Muscle layer of colon (tissue), 2 donors: ENCODE measurements around the gene C5AR1.
"Not testable (repeated sequence)": the region's sequence is repeated elsewhere in the genome, so short reads cannot be mapped to it uniquely, and the experiment has no call there.

Experiments
- H3K27ac ChIP-seq: one replicate; pipeline ENCODE4 v1.7.0; 2013; ENCODE audit warnings: low read depth, mild to moderate bottlenecking, low read length, moderate library complexity
- H3K27me3 ChIP-seq, 2 donors: one replicate each; pipeline ENCODE4 v1.7.0; 2013; ENCODE audit warnings: low read length in 2 of 2, mild to moderate bottlenecking in 2 of 2; ENCODE audit not compliant: insufficient read depth in 2 of 2, control insufficient read depth in 1 of 2
- H3K36me3 ChIP-seq: one replicate; pipeline ENCODE4 v1.7.0; 2013; ENCODE audit warnings: mild to moderate bottlenecking, low read length; ENCODE audit not compliant: insufficient read depth
- H3K4me1 ChIP-seq: one replicate; pipeline ENCODE4 v1.7.0; 2013; ENCODE audit warnings: mild to moderate bottlenecking, low read length; ENCODE audit not compliant: insufficient read depth
- H3K4me3 ChIP-seq, 2 donors: one replicate each; pipeline ENCODE4 v1.7.0; 2013; ENCODE audit warnings: low read length in 2 of 2, low read depth in 1 of 2, mild to moderate bottlenecking in 1 of 2, moderate library complexity in 1 of 2
- H3K9ac ChIP-seq: one replicate; pipeline ENCODE4 v1.7.0; 2013; ENCODE audit warnings: low read length
- H3K9me3 ChIP-seq: one replicate; pipeline ENCODE4 v1.7.0; 2013; ENCODE audit warnings: mild to moderate bottlenecking, low read length
- donor health status: abdominal sarcoma.
- donor health status: Adenocarcinoma of cecum.

The C5AR1 gene

GRCh38 chr19:47273313-47274070 is 36.2 kb upstream of the C5AR1 start:
- H3K4me1 ChIP-seq: peaks cover 28% of the 10 kb centered on the region
- peaks cover 18% of the 10 kb centered on the region for H3K36me3 ChIP-seq
- H3K9ac ChIP-seq: peak overlapping the region; percentile 96
- no peaks in the 10 kb centered on the region for H3K9me3 ChIP-seq
- H3K4me3 ChIP-seq: peak overlapping the region; percentile 90 to 98
- H3K27me3 ChIP-seq: no peaks in the 10 kb centered on the region
- peak overlapping the region; percentile 100 for H3K27ac ChIP-seq

DNA sequence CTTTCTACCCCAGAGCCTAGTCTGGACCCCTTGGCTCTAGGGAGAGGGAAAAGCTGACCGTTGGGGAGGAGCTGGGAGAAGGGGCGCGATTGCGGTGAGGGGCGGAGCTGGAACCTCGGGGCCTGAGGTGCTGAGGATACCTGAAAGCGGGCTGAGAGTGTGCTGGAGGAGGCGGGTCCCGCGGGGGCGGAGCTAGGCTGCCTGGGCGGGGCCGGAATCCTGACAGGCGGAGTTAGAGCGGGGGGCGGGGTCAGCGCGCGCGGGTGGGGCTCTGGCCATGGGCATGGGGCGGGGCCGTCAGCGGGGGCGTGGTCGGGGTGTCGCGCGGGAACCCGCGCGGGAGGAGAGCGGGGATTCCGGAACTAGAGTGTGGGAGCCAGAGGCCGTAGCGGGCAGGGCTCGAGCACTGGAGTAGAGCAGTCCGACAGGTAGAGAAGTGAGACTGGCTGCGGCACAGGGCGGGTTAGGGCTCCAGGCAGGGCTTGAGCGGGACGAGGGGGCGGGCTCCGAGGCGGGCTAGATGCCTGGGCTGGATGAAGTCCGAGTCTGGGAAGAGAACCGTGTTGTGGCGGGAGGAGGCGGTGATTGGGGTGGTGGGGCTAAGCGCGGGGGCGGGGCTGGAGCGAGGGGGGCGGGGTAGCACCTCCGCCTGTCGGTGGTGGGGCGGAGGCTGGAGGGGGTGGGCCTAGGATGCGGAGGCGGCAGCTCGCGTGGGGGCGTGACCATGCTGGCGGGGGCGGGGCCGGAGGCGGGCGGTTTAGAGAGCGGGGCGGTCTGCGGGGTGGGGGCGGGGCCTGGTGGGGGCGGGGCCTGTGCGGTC is 35.4 kb upstream of the C5AR1 start, which contains the start of gene INAFM1:
Gene INAFM1, plus strand, starts transcription at position 815 of the 820 bp plus-strand sequence. CDS start 35 bp downstream, outside the sequence.
- Histone ChIP-seq H3K9ac (peak within 1 kb of the TSS; percentile 96), H3K27ac (peak within 1 kb of the TSS; percentile 100), H3K4me1 (peaks cover 28% of the 10 kb centered on the region), H3K36me3 (peaks cover 18% of the 10 kb centered on the region), H3K9me3 (no peaks in the 10 kb centered on the region), H3K27me3 (no peaks in the 10 kb centered on the region), H3K4me3 (peak within 1 kb of the TSS; percentile 90 to 98)

GRCh38 chr19:47274891-47275761 is 34.5 kb upstream of the C5AR1 start:
- Histone ChIP-seq H3K36me3 (peaks cover 17% of the 10 kb centered on the region), H3K9me3 (no peaks in the 10 kb centered on the region), H3K4me3 (peak overlapping the region; percentile 15 to 47), H3K27me3 (no peaks in the 10 kb centered on the region), H3K27ac (peak overlapping the region; percentile 48), H3K4me1 (peaks cover 28% of the 10 kb centered on the region), H3K9ac (no peak overlapping the region)

DNA sequence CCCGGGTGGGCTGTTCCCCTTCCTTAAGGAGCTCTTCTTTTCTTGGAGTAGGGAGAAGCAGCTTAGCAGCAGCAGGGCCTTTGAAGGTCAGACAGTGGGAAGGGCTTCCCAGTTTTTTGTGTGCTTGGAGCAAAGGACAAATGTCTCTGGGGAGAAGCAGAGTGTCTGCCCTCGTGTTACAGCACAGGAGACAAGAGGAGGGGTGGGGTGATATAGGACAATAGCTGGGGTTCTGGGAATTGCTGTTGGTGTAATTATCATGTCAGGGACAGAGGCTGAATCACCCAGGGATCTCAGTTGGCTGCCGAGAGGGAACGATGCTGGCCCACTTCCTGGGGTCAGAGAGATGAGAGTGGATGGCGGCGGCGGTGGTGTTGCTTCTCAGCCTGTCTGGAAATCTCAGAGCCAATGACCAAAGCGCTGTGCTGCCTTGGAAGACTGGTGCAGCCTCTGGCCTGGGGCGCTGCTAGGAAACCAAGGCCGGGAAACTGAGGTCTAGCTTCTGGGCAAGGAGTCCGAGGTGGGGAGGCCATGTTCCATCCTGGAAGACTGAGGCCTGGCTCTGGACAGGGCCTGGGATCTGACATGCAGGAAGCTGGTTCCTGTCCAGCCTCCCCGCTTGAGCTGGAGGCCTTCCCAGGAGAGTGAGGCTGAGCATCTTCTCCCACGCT is 33.7 kb upstream of the C5AR1 start:
- Histone ChIP-seq H3K4me1 (peaks cover 31% of the 10 kb centered on the region), H3K36me3 (peaks cover 9% of the 10 kb centered on the region), H3K9ac (no peak overlapping the region), H3K4me3 (peak overlapping the region in 1 of 2 donors; percentile 47), H3K27ac (peak overlapping the region; percentile 48), H3K9me3 (no peaks in the 10 kb centered on the region), H3K27me3 (no peaks in the 10 kb centered on the region)

- not testable (repeated sequence) for H3K9ac ChIP-seq, H3K27me3 ChIP-seq, H3K9me3 ChIP-seq, H3K4me3 ChIP-seq, H3K36me3 ChIP-seq
- H3K27ac ChIP-seq: peak overlapping the region; percentile 15
- peaks cover 31% of the 10 kb centered on the region for H3K4me1 ChIP-seq
Measured at GRCh38 chr19:47276513-47276912, 33.1 kb upstream of the C5AR1 start.

DNA sequence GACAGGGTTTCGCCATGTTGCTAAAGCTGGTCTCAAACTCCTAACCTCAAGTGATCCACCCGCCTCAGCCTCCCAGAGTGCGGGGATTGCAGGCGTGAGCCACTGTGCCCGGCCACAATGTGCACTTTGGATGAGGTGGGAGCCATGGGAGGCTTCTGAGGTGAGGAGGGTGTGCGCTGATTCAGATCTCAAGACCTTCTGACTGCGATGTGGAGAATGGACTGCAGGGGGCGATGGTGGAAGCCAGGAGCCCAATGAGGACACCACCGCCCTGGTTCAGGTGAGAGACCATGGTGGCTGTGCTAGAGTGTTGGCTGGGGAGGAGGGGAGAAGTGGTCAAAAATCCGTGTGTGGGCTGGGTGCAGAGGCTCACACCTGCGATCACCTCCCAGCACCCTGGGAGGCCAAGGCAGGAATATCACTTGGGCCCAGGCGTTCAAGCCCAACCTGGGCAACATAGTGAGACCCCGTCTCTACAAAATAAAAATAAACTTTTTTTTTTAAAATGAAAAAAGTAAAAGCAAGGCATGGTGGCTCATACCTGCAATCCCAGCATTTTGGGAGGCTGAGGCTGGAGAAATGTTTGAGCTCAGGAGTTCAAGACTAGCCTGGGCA is 29.4 kb upstream of the C5AR1 start:
- H3K27ac ChIP-seq: no peak overlapping the region
- no peaks in the 10 kb centered on the region for H3K9me3 ChIP-seq
- H3K36me3 ChIP-seq: no peaks in the 10 kb centered on the region
- no peak overlapping the region for H3K9ac ChIP-seq
- H3K4me1 ChIP-seq: peaks cover 22% of the 10 kb centered on the region
- H3K27me3 ChIP-seq: no peaks in the 10 kb centered on the region
- H3K4me3 ChIP-seq: no peak overlapping the region

GRCh38 chr19:47283405-47284059 is 26.1 kb upstream of the C5AR1 start:
- H3K9ac ChIP-seq: no peak overlapping the region
- no peaks in the 10 kb centered on the region for H3K9me3 ChIP-seq
- H3K4me1 ChIP-seq: peaks cover 3% of the 10 kb centered on the region
- H3K4me3 ChIP-seq: no peak overlapping the region
- no peak overlapping the region for H3K27ac ChIP-seq
- no peaks in the 10 kb centered on the region for H3K36me3 ChIP-seq
- no peaks in the 10 kb centered on the region for H3K27me3 ChIP-seq

DNA sequence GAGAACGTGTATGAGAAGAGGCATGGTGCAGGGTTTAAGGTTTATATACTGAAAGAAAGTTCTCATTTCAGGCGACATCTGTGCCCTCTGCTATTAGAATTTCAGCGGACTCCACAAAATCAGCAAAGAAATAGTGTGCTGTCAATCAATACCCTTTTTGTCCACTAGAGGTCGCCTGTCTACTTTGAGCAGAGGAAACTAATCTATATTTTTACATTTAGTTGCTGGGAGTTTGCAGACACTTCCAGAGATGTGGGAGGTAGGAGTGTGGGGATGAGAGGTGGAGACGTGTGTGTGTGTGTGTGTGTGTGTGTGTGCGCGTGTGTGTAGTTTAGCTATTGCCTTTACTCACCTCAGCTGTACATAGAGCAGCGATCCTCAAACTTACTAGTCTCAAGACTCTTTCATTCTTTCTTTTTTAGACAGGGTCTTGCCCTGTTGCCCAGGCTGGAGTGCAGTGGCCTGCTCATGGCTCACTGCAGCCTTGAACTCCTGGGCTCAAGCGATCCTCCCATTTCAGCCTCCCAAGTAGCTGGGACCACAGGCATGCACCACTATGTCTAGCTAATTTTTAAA is 25.2 kb upstream of the C5AR1 start:
- Histone ChIP-seq H3K9ac (no peak overlapping the region), H3K9me3 (no peaks in the 10 kb centered on the region), H3K27ac (no peak overlapping the region), H3K4me1 (peaks cover 3% of the 10 kb centered on the region), H3K36me3 (no peaks in the 10 kb centered on the region), H3K4me3 (no peak overlapping the region), H3K27me3 (no peaks in the 10 kb centered on the region)

DNA sequence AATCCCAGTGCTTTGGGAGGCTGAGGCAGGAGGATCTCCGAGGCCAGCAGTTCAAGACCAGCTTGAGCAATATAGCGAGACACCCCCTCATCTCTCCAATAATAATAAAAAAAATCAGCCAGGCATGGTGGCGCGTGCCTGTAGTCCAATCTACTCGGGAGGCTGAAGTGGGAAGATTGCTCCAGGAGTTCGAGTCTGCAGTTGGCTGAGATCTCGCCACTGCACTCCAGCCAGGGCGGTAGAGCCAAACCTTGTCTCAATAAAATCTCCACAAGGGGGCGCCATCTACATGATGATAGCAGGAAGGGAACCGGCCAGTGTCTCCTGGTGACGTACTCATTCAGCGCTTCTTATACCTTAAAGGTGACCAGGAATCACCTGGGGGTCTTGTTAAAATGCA is 13.6 kb upstream of the C5AR1 start:
- Histone ChIP-seq H3K9me3 (no peaks in the 10 kb centered on the region), H3K4me3 (no peak overlapping the region), H3K9ac (no peak overlapping the region), H3K4me1 (no peaks in the 10 kb centered on the region), H3K27me3 (no peaks in the 10 kb centered on the region), H3K27ac (no peak overlapping the region), H3K36me3 (no peaks in the 10 kb centered on the region)

GRCh38 chr19:47300867-47301266 is 8.8 kb upstream of the C5AR1 start:
- H3K27ac ChIP-seq, H3K9ac ChIP-seq, H3K4me3 ChIP-seq, H3K27me3 ChIP-seq, H3K36me3 ChIP-seq, H3K4me1 ChIP-seq, H3K9me3 ChIP-seq: not testable (repeated sequence)
